AG04449 (cell line): ENCODE results near the gene OXGR1.

Experiments used
- CTCF ChIA-PET: fragments of 350-600 bp; formaldehyde crosslinking; extraction: SDS; loops from one replicate; lab custom pipeline; 2021; ENCODE audit warnings: antibody characterized with exemption; lab: Yijun Ruan, JAX
- POLR2A ChIA-PET: fragments of 400-600, 350-600 bp; formaldehyde crosslinking; extraction: SDS; loops from one replicate; lab custom pipeline; 2020; ENCODE audit warnings: antibody characterized with exemption, inconsistent platforms; lab: Yijun Ruan, JAX
- DNase-seq: peaks from one replicate; pipeline ENCODE4 v3.0.0-alpha.2; 2010; ENCODE audit warnings: low read depth, low spot score
- H3K4me3 ChIP-seq: 2 replicates; pipeline ENCODE4 v1.5.1; 2011; ENCODE audit warnings: low read depth, mild to moderate bottlenecking, control low read depth, low read length
- TF ChIP-seq, protein P1 (sequence below): IDR thresholded peaks from one replicate; pipeline ENCODE4 v1.5.1; 2011; ENCODE audit warnings: mild to moderate bottlenecking, moderate library complexity, low read length, control low read depth, inconsistent platforms; ENCODE audit not compliant: insufficient read depth; ENCODE audit errors: missing control alignments

The OXGR1 gene

DNA sequence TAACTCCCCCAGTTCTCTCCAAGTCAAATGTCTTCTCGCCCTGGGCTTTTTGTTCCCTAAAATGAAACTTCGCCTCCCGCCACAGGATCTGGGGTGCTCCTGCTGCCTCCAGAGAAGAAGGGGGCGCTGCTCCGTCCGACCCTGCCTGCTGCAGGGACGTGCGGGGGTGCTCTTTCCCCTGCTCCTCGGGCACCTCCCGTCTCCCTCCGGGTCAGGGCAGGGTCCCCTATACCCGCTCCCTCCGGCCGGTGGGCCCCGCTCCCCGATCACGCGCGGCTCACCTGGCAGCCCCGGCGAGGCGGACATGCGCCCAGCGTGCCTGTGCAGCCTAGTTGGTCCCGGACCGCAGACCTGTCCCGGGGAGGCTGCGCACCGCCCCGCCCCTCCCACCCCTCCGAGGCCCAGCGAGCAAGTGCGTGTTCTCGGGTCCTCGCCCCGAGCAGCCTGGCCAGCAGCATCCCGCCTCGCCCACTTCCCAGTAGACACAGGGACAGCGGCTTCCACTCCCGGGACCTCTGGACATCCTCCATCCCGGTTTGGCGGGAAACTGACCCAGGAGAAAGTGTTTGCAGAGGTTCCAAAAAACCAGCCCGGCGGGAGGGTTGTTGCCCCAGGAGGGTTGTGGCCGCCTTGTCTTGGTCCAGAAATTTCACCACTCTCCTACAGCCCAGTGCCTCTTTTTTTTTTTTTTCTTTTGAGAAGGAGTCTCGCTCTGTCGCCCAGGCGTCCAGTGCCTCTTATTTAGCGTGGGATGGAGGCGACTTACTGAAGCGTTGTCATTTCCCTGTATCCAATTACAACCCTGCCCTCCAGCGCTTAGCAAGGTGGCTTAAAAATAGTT, at the start of gene OXGR1:
Gene OXGR1 (minus strand): TSS at position 460 of the 841 bp plus-strand sequence. CDS start 6,717 bp downstream, outside the sequence.
- TF ChIP-seq, protein P1, sequence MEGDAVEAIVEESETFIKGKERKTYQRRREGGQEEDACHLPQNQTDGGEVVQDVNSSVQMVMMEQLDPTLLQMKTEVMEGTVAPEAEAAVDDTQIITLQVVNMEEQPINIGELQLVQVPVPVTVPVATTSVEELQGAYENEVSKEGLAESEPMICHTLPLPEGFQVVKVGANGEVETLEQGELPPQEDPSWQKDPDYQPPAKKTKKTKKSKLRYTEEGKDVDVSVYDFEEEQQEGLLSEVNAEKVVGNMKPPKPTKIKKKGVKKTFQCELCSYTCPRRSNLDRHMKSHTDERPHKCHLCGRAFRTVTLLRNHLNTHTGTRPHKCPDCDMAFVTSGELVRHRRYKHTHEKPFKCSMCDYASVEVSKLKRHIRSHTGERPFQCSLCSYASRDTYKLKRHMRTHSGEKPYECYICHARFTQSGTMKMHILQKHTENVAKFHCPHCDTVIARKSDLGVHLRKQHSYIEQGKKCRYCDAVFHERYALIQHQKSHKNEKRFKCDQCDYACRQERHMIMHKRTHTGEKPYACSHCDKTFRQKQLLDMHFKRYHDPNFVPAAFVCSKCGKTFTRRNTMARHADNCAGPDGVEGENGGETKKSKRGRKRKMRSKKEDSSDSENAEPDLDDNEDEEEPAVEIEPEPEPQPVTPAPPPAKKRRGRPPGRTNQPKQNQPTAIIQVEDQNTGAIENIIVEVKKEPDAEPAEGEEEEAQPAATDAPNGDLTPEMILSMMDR: no peak
- no peak for DNase-seq
- peak within 1 kb of the TSS; percentile 29 for H3K4me3 ChIP-seq
- ChIA-PET CTCF (no interaction called here), POLR2A (no interaction called here)

DNA sequence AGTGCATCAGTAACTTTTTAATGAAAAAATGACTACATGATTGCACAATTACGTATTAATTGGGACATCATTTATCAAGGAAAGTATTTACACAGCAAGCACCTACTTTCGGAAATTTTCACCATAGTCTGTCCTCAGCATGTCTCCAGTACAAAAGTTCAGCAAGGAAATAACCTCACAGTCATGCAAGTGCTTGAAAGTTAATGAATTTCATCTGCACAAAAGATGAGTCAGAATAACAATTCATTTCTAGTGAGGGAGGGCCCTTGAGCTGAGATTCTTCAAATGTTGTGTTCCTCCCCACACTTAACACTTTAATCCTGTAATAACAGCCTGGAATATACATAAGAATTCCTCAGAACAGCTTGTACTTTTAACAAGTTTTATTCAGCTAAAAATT, 49.0 kb upstream of the OXGR1 start:
- CTCF ChIA-PET: interaction anchor here (0.9 to 1.0 kb wide), 2 partner anchors 15 to 25 kb away, joined by 4 to 8 read pairs; no protein-coding TSS in a partner anchor

DNA sequence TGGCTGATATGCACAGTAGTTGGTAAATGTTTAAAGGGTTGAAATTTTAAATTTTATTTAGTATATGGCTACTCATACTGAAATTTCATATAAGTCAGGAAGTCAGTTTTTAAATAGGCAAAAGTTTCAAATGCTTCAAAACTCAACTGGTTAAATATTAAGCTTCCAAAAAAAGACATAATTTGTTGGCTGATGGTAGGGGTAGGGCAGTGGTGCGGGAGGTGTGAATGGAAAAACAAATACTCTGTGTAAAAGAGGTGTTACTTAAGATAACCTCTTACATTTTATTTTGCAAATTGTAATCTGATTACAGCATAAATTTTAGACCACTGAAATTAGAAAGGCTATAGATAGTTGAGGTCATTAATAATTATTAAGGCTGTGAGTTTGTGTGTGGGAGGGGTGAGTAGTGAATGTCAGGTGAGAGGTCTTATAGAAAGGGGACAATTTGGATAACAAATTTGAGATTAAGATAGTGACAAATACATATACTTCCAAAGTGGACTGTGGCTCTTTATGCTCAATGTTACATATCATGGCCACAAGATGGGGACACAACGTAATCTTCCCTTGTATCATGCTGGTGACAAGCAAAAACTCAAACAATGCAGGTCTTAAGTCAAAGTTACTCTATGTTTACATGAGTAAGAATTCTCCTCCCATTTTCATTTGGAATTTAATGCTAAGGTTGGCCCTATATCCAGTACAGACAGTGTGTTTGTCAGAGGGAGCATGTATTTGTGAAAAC, 36.6 kb upstream of the OXGR1 start:
- TF ChIP-seq, protein P1: no peak
- ChIA-PET POLR2A (no interaction called here), CTCF (interaction anchor here (0.6 to 1.4 kb wide), 4 partner anchors 12 to 556 kb away, joined by 3 to 4 read pairs (median 4); no protein-coding TSS in a partner anchor)
- H3K4me3 ChIP-seq: no peak overlapping the region
- DNase-seq: no peak

More for the DNA sequence above, 49.0 kb upstream of the OXGR1 start:
- no peak overlapping the region for H3K4me3 ChIP-seq
- TF ChIP-seq, protein P1: no peak
- DNase-seq: no peak
- POLR2A ChIA-PET: no interaction called here

DNA sequence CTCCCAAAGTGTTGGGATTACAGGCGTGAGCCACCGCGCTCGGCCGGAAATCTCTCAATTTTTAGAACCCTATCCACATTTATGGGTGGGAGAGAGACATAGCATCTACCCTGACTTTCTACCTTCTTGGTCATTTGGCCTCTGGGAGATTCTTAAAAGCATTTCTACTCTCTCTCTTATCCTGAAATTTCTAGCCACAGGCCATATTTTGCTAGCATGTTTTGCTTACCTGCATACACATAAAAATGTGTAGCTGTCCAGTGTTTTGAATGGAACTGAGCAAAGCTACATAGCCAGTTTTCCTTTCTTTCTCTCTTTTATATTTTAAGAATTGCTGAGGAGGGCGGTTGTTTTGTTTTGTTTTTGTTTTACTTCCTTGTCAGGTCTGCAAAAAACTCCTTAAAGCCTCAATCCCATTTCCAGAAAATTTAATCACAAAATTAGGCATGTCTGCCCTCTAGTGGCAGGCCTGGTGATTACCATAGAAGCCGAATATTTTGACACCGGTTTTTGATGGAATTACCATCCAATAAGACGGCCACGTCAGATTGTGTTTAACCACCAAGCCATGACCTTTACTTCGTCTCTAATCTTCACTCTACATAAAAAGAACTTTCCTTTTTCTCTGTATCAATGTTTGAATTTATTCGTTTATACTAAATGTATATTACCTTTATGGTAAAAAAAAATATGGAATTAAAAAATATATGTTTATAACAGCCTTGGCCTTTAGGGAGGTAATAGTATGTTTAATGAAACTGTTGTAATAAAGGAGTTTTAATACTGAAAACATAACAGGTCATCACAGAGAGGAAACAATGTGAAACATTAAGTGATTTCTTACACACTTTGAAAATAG, 34.4 kb upstream of the OXGR1 start:
- no peak for DNase-seq
- ChIA-PET CTCF (interaction anchor here (0.7 to 1.0 kb wide), 5 partner anchors 9 to 369 kb away, joined by 3 to 8 read pairs (median 3); no protein-coding TSS in a partner anchor), POLR2A (no interaction called here)
- TF ChIP-seq, protein P1: peak; percentile 70
- H3K4me3 ChIP-seq: no peak overlapping the region

DNA sequence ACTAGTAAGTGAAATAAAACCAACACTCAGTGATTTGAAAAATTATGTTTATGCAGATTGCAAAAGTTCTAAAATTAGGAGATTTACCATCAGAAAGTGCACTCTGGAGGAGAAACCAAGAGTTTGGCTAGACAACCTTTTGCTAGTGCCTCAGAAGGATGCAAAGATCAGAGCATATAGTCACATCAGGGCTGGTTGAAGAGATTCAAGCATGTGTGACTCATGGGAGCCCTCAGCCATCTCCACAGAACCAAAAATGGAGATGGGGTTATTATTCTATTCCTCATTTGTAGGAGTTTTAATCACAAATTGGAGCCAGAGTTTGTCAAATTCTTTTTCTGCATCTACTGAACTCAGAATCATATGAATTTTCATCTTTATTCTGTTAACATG, 32.9 kb upstream of the OXGR1 start:
- no peak overlapping the region for H3K4me3 ChIP-seq
- CTCF ChIA-PET: interaction anchor here (0.7 to 1.0 kb wide), 2 partner anchors 9 to 15 kb away, joined by 4 read pairs; no protein-coding TSS in a partner anchor
- TF ChIP-seq, protein P1: no peak
- POLR2A ChIA-PET: no interaction called here
- no peak for DNase-seq
